ENCODE data around the gene MAPKAPK2. TPM values are rescaled to one million over a fixed set of nuclear protein-coding genes. Genes with fewer than 3 reads are reported as not detected.

The MAPKAPK2 gene
- total RNA-seq, 1 experiment from 2014 or later, result 54.9 TPM

GRCh38 chr1:206702260-206702659, 17.6 kb downstream of the MAPKAPK2 start:
- H3K27ac Mint-ChIP-seq, result peak overlapping the region; percentile 80
- POLR2A ChIA-PET, result no interaction called here
- H3K4me1 Mint-ChIP-seq, result peaks cover 83% of the 10 kb centered on the region
- ATAC-seq (0 out of 2 replicates have a peak, but pooled peaks have one; percentile 5), DNase-seq (ENCODE audit: low spot score) (no peak)
- H3K36me3 Mint-ChIP-seq, result no peaks in the 10 kb centered on the region
- no peak for TF ChIP-seq MYBL2 (CRISPR knock-in tag; IDR thresholded peaks at IDR 0.05)
- no peak for TF ChIP-seq ZNF281 (CRISPR knock-in tag; IDR thresholded peaks at IDR 0.05)
- CTCF ChIA-PET, result interaction anchor here (0.9 to 1.9 kb wide), 12 partner anchors 8 to 277 kb away, joined by 3 to 9 read pairs (median 5); no protein-coding TSS in a partner anchor
- no peaks in the 10 kb centered on the region for H3K27me3 Mint-ChIP-seq (ENCODE audit: low read depth)
- no peak overlapping the region for H3K4me3 Mint-ChIP-seq
- no peaks in the 10 kb centered on the region for H3K9me3 Mint-ChIP-seq

DNA sequence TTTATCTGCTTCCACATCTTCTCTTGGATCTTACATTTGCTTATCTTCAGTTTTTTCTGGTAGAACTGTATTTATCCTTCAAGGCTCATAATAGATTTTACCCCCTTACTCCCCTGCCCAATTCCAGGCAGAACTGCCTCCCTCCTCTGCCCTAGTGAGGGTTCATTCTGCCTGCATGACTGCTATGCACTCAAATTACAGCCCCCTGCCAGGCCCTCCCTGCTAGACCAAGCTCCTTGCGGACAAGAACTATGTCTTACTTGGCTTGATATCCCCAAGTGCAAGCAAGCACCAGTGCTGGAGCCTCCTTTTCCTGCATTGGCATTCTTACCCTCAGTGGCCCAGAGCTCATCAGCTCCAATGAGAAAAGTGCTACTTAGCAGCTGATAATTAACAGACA, 18.1 kb downstream of the MAPKAPK2 start:
- DNase-seq (ENCODE audit: low spot score) (peak; percentile 48), ATAC-seq (peak; percentile 79)
- Mint-ChIP-seq H3K36me3 (no peaks in the 10 kb centered on the region), H3K9me3 (no peaks in the 10 kb centered on the region), H3K27me3 (ENCODE audit: low read depth) (no peaks in the 10 kb centered on the region), H3K4me1 (peaks cover 83% of the 10 kb centered on the region), H3K27ac (peak overlapping the region; percentile 80), H3K4me3 (no peak overlapping the region)
- TF ChIP-seq ZNF138 (CRISPR knock-in tag; conservative IDR thresholded peaks at IDR 0.05) (no peak), ZBTB21 (CRISPR knock-in tag; IDR thresholded peaks at IDR 0.05; ENCODE audit: borderline replicate concordance) (no peak), ZNF671 (CRISPR knock-in tag; IDR thresholded peaks at IDR 0.05) (no peak), ZNF263 (CRISPR knock-in tag; IDR thresholded peaks at IDR 0.05; ENCODE audit: low read depth) (no peak), NFYB (CRISPR knock-in tag; conservative IDR thresholded peaks at IDR 0.05; ENCODE audit: low read depth) (no peak), ZNF232 (CRISPR knock-in tag; IDR thresholded peaks at IDR 0.05) (no peak), USF1 (CRISPR knock-in tag; IDR thresholded peaks at IDR 0.05) (no peak)
- TF ChIP-seq, protein P1, sequence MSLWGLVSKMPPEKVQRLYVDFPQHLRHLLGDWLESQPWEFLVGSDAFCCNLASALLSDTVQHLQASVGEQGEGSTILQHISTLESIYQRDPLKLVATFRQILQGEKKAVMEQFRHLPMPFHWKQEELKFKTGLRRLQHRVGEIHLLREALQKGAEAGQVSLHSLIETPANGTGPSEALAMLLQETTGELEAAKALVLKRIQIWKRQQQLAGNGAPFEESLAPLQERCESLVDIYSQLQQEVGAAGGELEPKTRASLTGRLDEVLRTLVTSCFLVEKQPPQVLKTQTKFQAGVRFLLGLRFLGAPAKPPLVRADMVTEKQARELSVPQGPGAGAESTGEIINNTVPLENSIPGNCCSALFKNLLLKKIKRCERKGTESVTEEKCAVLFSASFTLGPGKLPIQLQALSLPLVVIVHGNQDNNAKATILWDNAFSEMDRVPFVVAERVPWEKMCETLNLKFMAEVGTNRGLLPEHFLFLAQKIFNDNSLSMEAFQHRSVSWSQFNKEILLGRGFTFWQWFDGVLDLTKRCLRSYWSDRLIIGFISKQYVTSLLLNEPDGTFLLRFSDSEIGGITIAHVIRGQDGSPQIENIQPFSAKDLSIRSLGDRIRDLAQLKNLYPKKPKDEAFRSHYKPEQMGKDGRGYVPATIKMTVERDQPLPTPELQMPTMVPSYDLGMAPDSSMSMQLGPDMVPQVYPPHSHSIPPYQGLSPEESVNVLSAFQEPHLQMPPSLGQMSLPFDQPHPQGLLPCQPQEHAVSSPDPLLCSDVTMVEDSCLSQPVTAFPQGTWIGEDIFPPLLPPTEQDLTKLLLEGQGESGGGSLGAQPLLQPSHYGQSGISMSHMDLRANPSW (CRISPR knock-in tag; conservative IDR thresholded peaks at IDR 0.05; ENCODE audit: low read depth), result no peak
- TF ChIP-seq, protein P2, sequence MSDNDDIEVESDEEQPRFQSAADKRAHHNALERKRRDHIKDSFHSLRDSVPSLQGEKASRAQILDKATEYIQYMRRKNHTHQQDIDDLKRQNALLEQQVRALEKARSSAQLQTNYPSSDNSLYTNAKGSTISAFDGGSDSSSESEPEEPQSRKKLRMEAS (CRISPR knock-in tag; IDR thresholded peaks at IDR 0.05), result no peak
- POLR2A ChIA-PET, result no interaction called here
- CTCF ChIA-PET, result interaction anchor here (0.9 to 1.9 kb wide), 12 partner anchors 9 to 276 kb away, joined by 3 to 9 read pairs (median 5); no protein-coding TSS in a partner anchor

GRCh38 chr1:206703661-206704060, 19.0 kb downstream of the MAPKAPK2 start:
- CTCF ChIA-PET, result interaction anchor here (1.6 to 2.7 kb wide), 4 partner anchors 22 to 208 kb away, joined by 3 to 9 read pairs (median 4); no protein-coding TSS in a partner anchor
- no peak for DNase-seq (ENCODE audit: low spot score)
- H3K9me3 Mint-ChIP-seq, result no peaks in the 10 kb centered on the region
- H3K4me3 Mint-ChIP-seq, result no peak overlapping the region
- TF ChIP-seq, protein P3, sequence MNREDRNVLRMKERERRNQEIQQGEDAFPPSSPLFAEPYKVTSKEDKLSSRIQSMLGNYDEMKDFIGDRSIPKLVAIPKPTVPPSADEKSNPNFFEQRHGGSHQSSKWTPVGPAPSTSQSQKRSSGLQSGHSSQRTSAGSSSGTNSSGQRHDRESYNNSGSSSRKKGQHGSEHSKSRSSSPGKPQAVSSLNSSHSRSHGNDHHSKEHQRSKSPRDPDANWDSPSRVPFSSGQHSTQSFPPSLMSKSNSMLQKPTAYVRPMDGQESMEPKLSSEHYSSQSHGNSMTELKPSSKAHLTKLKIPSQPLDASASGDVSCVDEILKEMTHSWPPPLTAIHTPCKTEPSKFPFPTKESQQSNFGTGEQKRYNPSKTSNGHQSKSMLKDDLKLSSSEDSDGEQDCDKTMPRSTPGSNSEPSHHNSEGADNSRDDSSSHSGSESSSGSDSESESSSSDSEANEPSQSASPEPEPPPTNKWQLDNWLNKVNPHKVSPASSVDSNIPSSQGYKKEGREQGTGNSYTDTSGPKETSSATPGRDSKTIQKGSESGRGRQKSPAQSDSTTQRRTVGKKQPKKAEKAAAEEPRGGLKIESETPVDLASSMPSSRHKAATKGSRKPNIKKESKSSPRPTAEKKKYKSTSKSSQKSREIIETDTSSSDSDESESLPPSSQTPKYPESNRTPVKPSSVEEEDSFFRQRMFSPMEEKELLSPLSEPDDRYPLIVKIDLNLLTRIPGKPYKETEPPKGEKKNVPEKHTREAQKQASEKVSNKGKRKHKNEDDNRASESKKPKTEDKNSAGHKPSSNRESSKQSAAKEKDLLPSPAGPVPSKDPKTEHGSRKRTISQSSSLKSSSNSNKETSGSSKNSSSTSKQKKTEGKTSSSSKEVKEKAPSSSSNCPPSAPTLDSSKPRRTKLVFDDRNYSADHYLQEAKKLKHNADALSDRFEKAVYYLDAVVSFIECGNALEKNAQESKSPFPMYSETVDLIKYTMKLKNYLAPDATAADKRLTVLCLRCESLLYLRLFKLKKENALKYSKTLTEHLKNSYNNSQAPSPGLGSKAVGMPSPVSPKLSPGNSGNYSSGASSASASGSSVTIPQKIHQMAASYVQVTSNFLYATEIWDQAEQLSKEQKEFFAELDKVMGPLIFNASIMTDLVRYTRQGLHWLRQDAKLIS (CRISPR knock-in tag; IDR thresholded peaks at IDR 0.05; ENCODE audit: borderline replicate concordance), result no peak
- TF ChIP-seq USF1 (CRISPR knock-in tag; IDR thresholded peaks at IDR 0.05) (no peak), IRF2 (CRISPR knock-in tag; IDR thresholded peaks at IDR 0.05; ENCODE audit: borderline replicate concordance, low read depth) (no peak), HMGA2 (CRISPR knock-in tag; IDR thresholded peaks at IDR 0.05) (no peak), ZNF138 (CRISPR knock-in tag; conservative IDR thresholded peaks at IDR 0.05) (no peak), MLX (CRISPR knock-in tag; IDR thresholded peaks at IDR 0.05) (no peak), ZNF416 (CRISPR knock-in tag; IDR thresholded peaks at IDR 0.05) (no peak)
- TF ChIP-seq, protein P4, sequence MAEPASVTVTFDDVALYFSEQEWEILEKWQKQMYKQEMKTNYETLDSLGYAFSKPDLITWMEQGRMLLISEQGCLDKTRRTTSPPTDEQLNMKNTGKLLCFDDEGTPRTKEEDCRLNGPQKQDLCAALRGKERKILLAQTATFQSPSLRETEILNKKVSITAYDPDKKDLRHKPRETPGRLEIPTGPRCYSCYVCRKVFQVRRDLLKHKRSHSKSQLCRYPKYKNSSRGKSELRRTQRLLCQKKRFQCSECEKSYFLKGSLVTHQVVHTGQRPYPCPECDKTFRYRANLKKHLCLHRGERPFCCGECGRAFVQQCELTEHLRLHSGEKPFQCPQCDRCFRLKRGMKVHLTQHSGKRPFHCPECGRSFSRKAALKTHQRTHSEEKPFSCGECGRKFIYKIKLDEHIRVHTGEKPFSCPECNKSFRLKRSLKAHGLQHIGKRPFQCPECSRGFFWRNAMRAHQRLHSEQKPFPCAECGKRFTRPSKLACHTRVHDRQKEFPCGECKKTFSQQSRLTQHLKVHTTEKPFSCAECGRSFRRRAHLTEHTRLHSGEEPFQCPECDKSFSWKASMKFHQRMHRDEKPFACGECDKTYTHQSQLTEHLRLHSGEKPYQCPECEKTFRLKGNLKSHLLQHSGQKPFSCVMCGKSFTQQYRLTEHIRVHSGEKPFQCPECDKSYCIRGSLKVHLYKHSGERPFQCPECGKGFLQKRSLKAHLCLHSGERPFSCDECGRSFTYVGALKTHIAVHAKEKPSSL (CRISPR knock-in tag; conservative IDR thresholded peaks at IDR 0.05), result no peak
- no peak overlapping the region for H3K27ac Mint-ChIP-seq
- POLR2A ChIA-PET, result no interaction called here
- no peak for ATAC-seq
- H3K27me3 Mint-ChIP-seq (ENCODE audit: low read depth), result no peaks in the 10 kb centered on the region
- H3K4me1 Mint-ChIP-seq, result peaks cover 84% of the 10 kb centered on the region
- H3K36me3 Mint-ChIP-seq, result no peaks in the 10 kb centered on the region
